EL (cell line): ENCODE measurements around the gene RFPL2.
"Not testable (repeated sequence)": the region's sequence is repeated elsewhere in the genome, so short reads cannot be mapped to it uniquely, and the experiment has no call there.

Experiments
- DNase-seq: peaks from one replicate; pipeline ENCODE4 v3.0.0-alpha.2; 2016

The RFPL2 gene

GRCh38 chr22:32160411-32160810 lies 44.5 kb downstream of the RFPL2 start:
- not testable (repeated sequence) for DNase-seq

GRCh38 chr22:32158712-32159533 lies 46.0 kb downstream of the RFPL2 start, which contains the start of gene C22orf42:
TSS of gene C22orf42 (minus strand) at chr22:32159303. CDS start at chr22:32159215, 88 bp downstream.
- DNase-seq, result no peak

GRCh38 chr22:32157632-32158031 lies 47.2 kb downstream of the RFPL2 start:
- DNase-seq, result not testable (repeated sequence)

GRCh38 chr22:32154727-32155126 lies 50.1 kb downstream of the RFPL2 start:
- not testable (repeated sequence) for DNase-seq

- DNase-seq, result not testable (repeated sequence)
These were observed 53.2 kb downstream of the RFPL2 start for GRCh38 chr22:32151641-32152040.

GRCh38 chr22:32150647-32151046 lies 54.2 kb downstream of the RFPL2 start:
- not testable (repeated sequence) for DNase-seq

GRCh38 chr22:32148372-32148771 lies 56.5 kb downstream of the RFPL2 start:
- not testable (repeated sequence) for DNase-seq

GRCh38 chr22:32147128-32147527 lies 57.7 kb downstream of the RFPL2 start:
- not testable (repeated sequence) for DNase-seq

GRCh38 chr22:32144496-32145274 lies 60.2 kb downstream of the RFPL2 start:
- DNase-seq, result no peak

GRCh38 chr22:32142600-32142999 lies 62.3 kb downstream of the RFPL2 start:
- no peak for DNase-seq

- DNase-seq, result not testable (repeated sequence)
These were observed 64.2 kb downstream of the RFPL2 start for GRCh38 chr22:32140688-32141087.
